Stimulated activated CD8-positive, alpha-beta memory T cell treated with anti-CD3 and anti-CD28 coated beads, Interleukin-4, amount 100 ng/mL, for 24 hours (primary cell): ENCODE measurements around the gene SLC6A18.
"Not testable (repeated sequence)": the region's sequence is repeated elsewhere in the genome, so short reads cannot be mapped to it uniquely, and the experiment has no call there.

Experiments
- DNase-seq: peaks from one replicate; pipeline ENCODE4 v3.0.0-alpha.2; 2020; ENCODE audit warnings: low read depth

Gene SLC6A18

DNA sequence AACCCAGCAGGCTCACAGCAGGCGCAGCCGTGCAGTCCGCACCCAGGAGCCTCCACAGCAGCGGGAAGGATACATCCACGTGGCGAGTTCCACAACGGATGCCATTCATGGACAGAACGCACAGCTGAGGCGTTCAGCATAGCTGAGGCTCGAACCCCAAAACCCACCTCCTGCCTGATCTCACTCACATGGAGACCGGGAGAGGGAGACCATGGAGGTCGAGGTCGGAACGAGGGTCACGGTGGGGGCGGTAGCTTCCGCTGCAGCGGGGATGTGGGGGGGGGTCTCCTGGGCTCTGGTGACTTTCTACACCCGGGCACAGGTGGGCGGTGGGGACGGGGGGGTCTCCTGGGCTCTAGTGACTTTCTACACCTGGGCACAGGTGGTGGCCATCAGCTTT, 52.1 kb downstream of the SLC6A18 start:
- DNase-seq: no peak

DNA sequence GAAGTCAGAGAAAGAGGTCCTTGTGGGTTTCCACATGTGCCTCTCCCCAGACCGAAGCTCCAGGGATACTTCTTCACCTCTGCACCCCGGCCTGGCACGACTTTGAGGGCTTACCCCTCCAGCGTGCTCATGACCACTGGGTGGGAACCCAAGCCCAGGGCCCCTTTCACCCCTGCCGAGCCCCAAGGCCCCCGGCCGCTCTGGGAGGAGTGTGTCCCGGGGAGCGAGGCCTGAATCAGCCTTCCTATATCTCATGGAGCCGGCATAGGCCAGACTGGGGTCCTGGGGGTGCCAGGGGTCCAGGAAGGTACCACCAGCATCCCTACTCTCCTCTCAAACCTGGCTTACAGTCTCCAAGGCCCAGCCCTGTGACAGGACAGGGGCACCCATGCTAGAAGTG, 52.6 kb downstream of the SLC6A18 start:
- no peak for DNase-seq

DNA sequence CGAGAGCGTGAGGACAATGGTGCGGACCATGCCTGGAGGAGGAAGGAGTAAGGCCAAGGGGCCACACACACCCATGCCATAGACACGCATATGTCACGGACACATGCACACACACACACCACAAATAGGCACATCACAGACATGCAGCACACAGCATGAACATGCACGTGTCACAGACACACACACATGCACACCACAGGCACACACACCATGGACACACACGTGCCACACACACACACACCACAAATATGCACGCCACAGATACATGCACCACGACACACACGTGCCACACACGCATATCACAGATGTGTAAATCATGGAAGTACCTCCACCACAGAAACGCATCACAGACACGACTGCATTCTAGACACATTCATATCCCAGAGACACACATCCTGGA, 53.0 kb downstream of the SLC6A18 start:
- DNase-seq: no peak

DNA sequence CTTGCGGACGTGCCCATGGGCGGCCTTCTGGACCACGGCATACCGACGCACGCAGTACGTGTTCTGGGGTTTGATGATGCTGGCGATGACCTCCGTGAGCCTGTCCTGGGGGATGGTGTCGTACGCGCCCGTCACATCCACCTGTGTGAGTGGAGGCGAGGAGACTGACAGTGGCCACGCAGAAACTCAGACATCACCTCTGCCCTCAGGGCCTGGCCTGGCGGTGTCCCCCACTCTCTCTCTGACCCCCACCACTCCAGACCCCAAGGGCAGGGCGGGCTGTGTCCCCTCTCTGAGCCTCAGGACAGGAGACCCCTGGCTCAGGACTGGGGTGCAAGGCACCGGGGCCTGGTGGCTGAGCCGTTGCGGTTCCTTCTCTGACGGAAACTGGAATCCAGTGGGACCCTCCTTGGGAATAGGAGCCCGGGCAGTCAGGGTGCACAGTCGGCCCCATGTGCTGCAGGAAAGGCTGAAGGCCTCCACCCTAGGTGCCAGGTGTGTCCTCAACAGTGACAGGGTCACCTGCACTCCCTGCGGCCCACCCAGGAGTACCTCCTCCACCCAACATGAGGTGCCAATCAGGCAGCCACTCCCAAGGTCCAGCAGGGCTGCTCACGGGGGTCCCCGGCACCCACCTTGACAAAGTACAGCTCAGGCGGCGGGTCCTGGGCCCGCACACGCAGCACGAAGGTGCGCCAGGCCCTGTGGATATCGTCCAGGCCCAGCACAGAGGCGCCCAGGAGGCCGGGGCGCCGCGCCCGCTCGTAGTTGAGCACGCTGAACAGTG, 53.7 kb downstream of the SLC6A18 start:
- no peak for DNase-seq

DNA sequence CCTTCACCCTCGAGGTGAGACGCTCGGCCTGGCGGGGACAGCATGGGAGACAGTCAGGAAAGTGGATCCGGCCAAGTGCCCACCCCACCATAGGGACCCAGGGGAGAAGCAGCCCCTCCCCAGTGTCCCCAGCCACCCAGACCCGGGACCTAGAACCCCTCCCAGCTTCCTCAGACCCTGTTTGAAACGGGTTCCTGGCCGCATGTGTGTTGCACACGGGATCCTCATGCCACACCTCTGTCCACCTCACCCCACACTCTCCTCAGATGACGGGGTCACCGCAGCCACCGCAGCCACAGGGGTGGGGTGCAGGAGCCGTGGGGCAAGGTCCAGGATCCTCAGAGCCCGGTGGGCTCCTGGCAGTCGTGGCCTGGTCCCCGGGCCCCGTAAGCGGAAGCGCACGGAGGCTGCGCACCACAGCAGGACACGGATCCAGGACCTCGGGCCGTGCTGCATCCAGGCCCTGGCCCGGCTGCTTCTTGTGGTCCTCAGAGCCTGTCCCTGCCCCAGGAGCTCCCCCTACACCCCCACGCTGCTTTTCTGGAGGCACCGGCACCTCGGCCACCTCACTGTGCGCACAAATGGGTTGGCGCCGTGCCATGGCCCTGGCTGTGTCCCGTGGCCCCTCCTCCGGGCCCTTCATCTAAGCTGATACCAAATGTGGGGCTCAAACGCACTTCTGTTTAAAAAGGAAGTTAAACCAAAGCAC, 54.4 kb downstream of the SLC6A18 start:
- DNase-seq: no peak

DNA sequence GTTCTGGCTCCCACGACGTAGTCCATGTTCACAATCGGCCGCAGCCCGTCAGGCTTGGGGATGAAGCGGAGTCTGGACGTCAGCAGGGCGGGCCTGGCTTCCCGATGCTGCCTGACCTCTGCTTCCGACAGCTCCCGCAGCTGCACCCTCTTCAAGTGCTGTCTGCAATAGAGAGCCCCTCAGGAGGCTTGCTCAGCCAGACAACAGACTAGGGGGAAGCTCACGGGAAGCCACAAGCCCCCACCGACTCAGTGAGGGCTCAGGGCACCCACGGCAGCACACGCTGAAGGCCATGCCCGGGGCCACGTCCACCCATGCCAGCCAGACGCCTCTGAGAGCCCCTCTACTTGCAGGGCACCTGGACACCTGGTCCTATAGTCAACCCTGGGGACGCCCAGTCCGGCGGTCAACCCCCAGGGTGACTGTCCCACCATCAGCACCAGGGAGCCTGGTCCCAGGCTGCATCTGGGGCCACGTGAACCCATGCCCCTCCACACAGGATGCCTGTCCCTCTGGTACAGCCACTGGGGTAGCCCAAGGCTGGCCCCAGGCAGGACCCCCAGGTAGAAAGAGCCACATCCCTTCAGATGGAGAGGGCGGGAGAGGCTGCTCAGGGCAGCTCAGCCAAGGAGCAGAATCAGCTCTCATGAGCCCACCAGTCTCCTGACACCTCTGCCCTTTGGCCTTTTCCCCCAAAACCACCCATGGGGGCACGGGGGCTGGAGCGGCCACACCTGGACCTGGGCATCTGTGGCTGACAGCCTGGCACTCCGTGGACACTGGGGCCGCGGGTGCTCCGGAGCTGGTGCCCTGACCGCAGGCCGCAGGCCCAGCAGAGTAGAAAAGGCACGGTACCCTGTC, 55.2 kb downstream of the SLC6A18 start:
- DNase-seq: no peak

DNA sequence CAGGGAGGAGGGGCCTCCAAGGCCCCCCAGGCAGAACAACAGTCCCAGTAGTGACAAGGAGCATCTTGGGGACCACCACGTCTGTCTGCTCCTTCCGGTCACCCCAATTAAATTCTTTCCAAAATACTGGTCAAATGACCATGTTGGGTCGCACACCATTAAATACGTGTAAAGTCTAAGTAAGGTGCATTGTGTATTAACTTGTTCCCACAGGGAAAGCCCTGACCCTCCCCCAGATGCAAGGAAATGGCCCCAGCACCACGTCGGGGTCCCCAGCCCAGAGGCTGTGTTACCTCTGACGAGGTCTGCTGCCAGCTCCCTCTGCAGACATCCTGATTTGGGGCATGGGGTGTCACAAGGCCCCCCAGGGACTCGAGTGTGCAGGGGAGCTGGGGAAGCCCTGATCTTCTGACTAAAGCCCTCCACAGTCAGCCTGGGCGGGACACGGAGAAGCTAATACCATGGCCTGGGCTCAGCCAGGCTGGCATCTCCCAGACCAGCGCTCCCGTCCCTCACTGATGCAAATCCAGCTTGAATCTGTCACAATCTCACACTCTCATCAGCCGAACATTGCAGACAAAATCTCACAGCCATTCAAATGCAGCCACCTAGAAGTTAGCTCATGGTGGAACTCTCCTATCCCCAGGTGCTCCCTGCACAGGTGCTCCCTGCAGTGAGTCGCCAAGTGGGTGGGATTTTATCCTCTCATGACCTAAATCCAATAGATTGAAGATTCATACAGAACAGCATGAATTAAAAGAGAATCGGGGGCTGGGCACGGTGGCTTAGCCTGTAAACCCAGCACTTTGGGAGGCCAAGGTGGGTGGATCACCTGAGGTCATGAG, 56.1 kb downstream of the SLC6A18 start:
- DNase-seq: no peak

DNA sequence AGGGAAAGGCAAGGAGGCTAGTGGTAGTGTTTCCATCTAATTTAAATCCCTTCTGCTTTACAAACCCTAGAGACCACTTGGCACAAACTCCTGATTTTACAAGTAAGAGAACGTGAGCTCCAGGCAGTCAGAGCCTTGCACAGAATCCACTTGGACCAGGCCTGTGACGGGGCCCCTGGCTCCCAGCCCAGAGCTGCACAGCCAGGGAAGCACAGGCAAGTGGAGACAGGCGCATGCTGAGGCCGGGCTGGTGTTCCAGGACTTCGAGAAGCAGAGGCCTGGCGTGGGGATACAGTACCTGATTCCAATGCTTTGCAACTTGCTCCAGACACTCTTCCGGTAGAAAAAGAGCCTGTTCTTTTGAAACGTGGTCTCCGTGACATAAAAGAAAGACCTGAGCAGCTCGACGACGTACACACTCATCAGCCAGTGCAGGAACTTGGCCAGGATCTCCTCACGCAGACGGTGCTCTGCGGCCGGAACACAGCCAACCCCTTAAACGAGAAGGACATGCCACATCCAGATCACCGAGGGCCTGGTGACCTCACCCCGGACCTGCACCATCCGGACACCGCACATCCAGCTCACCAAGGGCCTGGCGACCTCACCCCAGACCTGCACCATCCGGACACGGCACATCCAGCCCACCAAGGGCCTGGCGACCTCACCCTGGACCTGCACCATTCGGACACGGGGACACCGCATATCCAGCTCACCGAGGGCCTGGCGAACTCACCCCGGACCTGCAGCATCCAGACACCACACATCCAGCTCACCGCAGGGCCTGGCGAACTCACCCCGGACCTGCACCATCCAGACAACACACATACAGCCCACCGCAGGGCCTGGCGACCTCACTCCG, 57.2 kb downstream of the SLC6A18 start:
- no peak for DNase-seq

DNA sequence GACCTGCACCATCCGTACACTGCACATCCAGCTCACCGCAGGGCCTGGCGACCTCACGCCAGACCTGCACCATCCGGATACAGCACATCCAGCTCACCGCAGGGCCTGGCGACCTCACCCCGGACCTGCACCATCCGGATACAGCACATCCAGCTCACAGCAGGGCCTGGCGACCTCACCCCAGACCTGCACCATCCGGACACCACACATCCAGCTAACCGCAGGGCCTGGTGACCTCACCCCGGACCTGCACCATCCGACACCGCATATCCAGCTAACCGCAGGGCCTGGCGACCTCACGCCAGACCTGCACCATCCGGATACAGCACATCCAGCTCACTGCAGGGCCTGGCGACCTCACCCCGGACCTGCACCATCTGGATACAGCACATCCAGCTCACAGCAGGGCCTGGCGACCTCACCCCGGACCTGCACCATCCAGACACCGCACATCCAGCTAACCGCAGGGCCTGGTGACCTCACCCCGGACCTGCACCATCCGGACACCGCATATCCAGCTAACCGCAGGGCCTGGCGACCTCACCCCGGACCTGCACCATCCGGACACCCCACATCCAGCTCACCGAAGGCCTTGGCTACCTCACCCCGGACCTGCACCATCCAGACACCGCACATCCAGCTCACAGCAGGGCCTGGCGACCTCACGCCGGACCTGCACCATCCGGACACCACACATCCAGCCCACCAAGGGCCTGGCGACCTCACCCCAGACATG, 58.0 kb downstream of the SLC6A18 start:
- DNase-seq: not testable (repeated sequence)

DNA sequence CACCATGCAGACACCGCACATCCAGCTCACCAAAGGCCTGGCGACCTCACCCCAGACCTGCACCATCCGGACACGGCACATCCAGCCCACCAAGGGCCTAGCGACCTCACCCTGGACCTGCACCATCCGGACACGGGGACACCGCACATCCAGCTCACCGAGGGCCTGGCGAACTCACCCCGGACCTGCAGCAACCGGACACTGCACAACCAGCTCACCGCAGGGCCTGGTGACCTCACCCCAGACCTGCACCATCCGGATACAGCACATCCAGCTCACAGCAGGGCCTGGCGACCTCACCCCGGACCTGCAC, 58.5 kb downstream of the SLC6A18 start:
- DNase-seq: not testable (repeated sequence)

DNA sequence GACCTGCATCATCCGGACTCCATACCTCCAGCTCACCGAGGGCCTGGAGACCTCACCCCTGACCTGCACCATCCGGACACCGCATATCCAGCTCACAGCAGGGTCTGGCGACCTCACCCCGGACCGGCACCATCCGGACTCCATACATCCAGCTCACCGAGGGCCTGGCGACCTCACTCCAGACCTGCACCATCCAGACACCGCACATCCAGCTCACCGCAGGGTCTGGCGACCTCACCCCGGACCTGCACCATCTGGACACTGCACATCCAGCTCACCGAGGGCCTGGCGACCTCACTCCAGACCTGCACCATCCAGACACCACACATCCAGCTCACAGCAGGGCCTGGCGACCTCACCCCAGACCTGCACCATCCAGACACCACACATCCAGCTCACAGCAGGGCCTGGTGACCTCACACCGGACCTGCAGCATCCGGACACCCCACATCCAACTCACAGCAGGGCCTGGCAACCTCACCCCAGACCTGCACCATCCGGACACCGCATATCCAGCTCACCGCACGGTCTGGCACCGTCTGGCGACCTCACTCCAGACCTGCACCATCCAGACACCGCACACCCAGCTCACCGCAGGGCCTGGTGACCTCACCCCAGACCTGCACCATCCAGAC, 59.3 kb downstream of the SLC6A18 start:
- not testable (repeated sequence) for DNase-seq

DNA sequence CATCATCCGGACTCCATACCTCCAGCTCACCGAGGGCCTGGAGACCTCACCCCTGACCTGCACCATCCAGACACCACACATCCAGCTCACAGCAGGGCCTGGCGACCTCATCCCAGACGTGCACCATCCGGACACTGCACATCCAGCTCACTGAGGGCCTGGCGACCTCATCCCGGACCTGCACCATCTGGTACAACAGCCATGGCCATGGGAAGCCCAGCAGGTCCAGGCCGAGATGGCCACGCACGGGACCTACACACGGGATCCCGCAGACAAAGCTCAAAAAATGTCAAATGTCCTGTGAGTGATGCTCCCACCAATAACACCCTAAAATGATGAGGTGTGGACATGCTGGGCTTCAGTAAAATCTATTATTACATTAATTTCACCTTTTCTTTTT, 60.0 kb downstream of the SLC6A18 start:
- no peak for DNase-seq

DNA sequence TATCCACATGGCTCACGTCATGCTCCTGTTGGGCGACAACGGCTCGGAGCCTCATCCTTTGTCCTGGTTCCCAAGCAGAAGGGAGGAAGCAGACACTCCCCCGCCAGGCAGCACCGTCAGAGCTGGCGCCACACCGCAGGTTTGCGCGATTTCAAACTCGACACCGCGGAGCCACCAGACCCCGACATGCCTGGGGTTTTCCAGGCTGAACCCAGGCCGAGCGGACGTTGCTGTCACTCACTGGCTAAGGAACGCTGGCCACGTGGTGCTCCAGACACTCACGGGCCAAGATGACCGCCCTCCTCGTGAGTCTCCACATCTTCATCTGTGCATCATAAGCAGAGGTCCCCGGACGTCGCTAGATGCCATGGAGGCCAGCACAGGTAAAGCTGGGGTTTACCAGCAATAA, 60.7 kb downstream of the SLC6A18 start:
- DNase-seq: no peak

DNA sequence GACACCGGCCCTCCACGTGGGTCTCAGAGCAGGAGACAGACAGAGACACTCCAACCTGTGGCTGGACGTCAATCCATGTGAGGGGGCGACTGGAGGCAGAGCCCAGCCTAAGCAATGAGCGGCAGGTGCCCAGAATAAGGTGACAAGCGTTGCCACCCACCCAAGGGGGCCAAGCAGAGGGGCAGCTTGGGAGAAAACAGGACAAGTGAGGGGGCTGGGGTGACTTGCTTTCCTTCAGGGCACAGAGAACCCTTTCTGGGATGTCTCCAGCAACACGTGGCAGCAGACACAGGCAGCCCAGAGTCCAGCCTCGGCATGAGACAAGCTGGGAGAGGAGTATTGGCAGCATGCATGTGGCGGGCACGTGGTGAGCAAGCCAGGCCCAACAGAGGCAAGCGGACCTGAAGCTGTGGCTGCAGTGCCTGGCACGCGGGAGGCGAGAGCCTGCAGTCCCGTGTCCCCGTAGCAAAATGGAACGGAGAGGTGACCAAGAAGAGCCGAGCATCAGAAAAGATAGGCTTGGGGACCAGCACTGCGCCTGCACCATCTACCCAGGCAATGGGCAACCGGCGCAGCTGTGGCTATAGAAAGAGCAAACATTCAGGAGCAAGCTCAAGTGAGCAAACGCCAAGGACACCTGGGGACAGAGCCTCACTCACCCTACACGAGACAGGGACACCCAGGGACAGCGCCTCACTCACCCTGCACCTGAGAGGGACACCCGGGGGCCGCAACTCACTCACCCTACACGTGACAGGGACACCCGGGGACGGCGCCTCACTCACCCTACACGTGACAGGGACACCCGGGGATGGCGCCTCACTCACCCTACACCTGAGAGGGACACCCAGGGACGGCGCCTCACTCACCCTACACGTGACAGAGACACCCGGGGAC, 63.5 kb downstream of the SLC6A18 start:
- no peak for DNase-seq

DNA sequence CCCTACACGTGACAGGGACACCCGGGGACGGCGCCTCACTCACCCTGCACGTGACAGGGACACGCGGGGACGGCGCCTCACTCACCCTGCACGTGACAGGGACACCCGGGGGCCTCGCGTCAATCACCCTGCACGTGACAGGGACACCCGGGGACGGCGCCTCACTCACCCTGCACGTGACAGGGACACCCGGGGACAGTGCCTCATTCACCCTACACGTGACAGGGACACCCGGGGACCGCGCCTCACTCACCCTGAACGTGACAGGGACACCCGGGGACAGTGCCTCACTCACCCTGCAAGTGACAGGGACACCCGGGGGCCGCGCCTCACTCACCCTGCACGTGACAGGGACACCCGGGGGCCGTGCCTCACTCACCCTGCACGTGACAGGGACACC, 64.4 kb downstream of the SLC6A18 start:
- DNase-seq: not testable (repeated sequence)

DNA sequence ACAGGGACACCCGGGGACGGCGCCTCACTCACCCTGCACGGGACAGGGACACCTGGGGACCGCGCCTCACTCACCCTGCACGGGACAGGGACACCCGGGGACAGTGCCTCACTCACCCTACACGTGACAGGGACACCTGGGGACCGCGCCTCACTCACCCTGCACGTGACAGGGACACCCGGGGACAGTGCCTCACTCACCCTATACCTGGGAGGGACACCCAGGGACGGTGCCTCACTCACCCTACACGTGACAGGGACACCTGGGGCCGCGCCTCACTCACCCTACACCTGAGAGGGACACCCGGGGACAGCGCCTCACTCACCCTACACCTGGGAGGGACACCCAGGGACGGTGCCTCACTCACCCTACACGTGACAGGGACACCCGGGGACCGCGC, 65.8 kb downstream of the SLC6A18 start:
- not testable (repeated sequence) for DNase-seq

DNA sequence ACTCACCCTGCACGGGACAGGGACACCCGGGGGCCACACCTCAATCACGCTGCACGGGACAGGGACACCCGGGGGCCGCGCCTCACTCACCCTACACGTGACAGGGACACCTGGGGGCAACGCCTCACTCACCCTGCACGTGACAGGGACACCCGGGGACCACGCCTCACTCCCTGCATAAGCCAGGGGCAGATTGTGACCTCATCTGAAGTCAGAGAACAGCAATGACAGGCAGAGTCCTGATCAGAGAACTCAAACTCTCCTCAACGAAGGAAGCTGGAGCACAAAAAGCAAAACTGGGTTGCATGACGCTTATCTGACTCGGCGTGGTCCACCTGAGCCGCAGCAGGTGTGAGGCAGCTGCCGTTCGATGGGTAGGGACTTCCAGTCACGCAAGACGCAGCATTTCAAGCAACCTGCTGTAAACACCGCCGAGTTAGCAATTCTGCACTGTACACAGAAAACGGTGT, 66.5 kb downstream of the SLC6A18 start:
- DNase-seq: no peak

DNA sequence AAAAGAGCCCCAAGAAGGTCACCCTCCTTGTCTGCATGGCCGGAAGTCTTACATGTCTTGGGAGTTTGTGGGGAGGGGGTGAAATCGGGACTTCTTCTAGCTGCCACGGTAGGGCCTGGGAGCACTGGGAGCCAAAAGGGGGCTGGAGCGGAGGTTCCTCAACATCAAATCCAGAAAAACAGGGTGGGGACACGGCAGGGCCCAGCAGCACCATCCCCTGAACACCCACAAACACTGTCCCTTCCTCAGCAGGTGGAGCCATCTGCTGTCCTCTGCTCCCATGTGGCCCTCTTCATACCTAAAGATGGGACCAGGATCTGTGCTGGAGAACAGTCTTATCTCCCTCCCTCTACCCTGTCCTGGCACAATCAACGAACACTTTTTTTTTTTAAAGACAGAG, 67.0 kb downstream of the SLC6A18 start:
- no peak for DNase-seq
